ENCODE data around the gene MAG.

- TF ChIP-seq ATF7 (IDR thresholded peaks at IDR 0.05) (no peak), CBX5 (IDR thresholded peaks at IDR 0.05; ENCODE audit: borderline replicate concordance, low read depth) (no peak), DMBX1 (CRISPR knock-in tag; IDR thresholded peaks at IDR 0.05; ENCODE audit: borderline replicate concordance) (no peak), POLR2A (conservative IDR thresholded peaks at IDR 0.05) (no peak), RFX5 (IDR thresholded peaks at IDR 0.05; ENCODE audit: low read depth, low read length) (no peak)
Measured at GRCh38 chr19:35304036-35304435, 12.1 kb downstream of the MAG start.

Measured in K562 (cell line).